GM23338 (cell line): Measurements from ENCODE around the gene DCLK1.

Source experiments
- CREB1 ChIP-seq: fragments of 250-450 bp; sonication (Bioruptor Pico); IDR thresholded peaks from 2 replicates; pipeline ENCODE4 v1.5.0; 2020; ENCODE audit warnings: low read depth, mild to moderate bottlenecking, moderate library complexity
- EZH2phosphoT487 ChIP-seq: fragments of 200-600 bp; sonication (generic); IDR thresholded peaks from one replicate; pipeline ENCODE4 v1.8.1; 2018; ENCODE audit warnings: antibody characterized with exemption; ENCODE audit not compliant: unreplicated experiment
- JUNB ChIP-seq: IDR thresholded peaks from one replicate; pipeline ENCODE4 v1.6.1; 2016; ENCODE audit warnings: antibody characterized with exemption; ENCODE audit not compliant: unreplicated experiment
- POLR2AphosphoS5 ChIP-seq: IDR thresholded peaks from 2 replicates; pipeline ENCODE4 v1.6.1; 2016; ENCODE audit warnings: antibody characterized with exemption, low read depth
- TF ChIP-seq, protein P1 (sequence below), 2 experiments: fragments of 200-600 bp in 1 of 2; sonication (generic) in 1 of 2; conservative IDR thresholded peaks; 2 replicates each; pipeline versions ENCODE4 v1.5.1 to v1.6.1; 2016 to 2017; ENCODE audit warnings: antibody characterized with exemption in 2 of 2, low read depth in 2 of 2, mild to moderate bottlenecking in 2 of 2, moderate library complexity in 1 of 2
- TF ChIP-seq, protein P2 (sequence below): IDR thresholded peaks from one replicate; pipeline ENCODE4 v1.6.1; 2018; ENCODE audit warnings: antibody characterized with exemption; ENCODE audit not compliant: unreplicated experiment

- TF ChIP-seq EZH2phosphoT487 (no peak), CREB1 (CRISPR knock-in tag) (no peak), POLR2AphosphoS5 (no peak), JUNB (no peak)
- TF ChIP-seq, protein P1, sequence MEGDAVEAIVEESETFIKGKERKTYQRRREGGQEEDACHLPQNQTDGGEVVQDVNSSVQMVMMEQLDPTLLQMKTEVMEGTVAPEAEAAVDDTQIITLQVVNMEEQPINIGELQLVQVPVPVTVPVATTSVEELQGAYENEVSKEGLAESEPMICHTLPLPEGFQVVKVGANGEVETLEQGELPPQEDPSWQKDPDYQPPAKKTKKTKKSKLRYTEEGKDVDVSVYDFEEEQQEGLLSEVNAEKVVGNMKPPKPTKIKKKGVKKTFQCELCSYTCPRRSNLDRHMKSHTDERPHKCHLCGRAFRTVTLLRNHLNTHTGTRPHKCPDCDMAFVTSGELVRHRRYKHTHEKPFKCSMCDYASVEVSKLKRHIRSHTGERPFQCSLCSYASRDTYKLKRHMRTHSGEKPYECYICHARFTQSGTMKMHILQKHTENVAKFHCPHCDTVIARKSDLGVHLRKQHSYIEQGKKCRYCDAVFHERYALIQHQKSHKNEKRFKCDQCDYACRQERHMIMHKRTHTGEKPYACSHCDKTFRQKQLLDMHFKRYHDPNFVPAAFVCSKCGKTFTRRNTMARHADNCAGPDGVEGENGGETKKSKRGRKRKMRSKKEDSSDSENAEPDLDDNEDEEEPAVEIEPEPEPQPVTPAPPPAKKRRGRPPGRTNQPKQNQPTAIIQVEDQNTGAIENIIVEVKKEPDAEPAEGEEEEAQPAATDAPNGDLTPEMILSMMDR (conservative IDR thresholded peaks at IDR 0.05; ENCODE audit: low read depth in 2 of 2) = no peak
- TF ChIP-seq, protein P2, sequence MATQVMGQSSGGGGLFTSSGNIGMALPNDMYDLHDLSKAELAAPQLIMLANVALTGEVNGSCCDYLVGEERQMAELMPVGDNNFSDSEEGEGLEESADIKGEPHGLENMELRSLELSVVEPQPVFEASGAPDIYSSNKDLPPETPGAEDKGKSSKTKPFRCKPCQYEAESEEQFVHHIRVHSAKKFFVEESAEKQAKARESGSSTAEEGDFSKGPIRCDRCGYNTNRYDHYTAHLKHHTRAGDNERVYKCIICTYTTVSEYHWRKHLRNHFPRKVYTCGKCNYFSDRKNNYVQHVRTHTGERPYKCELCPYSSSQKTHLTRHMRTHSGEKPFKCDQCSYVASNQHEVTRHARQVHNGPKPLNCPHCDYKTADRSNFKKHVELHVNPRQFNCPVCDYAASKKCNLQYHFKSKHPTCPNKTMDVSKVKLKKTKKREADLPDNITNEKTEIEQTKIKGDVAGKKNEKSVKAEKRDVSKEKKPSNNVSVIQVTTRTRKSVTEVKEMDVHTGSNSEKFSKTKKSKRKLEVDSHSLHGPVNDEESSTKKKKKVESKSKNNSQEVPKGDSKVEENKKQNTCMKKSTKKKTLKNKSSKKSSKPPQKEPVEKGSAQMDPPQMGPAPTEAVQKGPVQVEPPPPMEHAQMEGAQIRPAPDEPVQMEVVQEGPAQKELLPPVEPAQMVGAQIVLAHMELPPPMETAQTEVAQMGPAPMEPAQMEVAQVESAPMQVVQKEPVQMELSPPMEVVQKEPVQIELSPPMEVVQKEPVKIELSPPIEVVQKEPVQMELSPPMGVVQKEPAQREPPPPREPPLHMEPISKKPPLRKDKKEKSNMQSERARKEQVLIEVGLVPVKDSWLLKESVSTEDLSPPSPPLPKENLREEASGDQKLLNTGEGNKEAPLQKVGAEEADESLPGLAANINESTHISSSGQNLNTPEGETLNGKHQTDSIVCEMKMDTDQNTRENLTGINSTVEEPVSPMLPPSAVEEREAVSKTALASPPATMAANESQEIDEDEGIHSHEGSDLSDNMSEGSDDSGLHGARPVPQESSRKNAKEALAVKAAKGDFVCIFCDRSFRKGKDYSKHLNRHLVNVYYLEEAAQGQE = no peak
These were observed 6.9 kb downstream of the DCLK1 start for GRCh38 chr13:36124236-36124822.
